ENCODE measurements around the gene RAP1GAP2.

GRCh38 chr17:2962236-2962635 is 166.0 kb downstream of the RAP1GAP2 start:
- TF ChIP-seq POLR2A (IDR thresholded peaks at IDR 0.05; ENCODE audit: low read depth, low read length) (no peak), POLR2AphosphoS5 (IDR thresholded peaks at IDR 0.05; ENCODE audit: low read depth, low read length) (no peak), TAF1 (IDR thresholded peaks at IDR 0.05; ENCODE audit: low read depth, low read length) (no peak), PAX5 (IDR thresholded peaks at IDR 0.05; ENCODE audit: insufficient read depth, low read length, severe bottlenecking) (no peak), SPI1 (IDR thresholded peaks at IDR 0.05; ENCODE audit: low read depth, low read length) (no peak)
